Peyer's patch (tissue), 4 donors: Measurements from ENCODE around the gene NUDT1. TPM values are rescaled to one million over a fixed set of nuclear protein-coding genes. Genes with fewer than 3 reads are reported as not detected.

Source experiments
- DNase-seq, 3 donors: peaks; one replicate each; pipeline ENCODE4 v3.0.0-alpha.2; 2017 to 2019
- H3K27ac ChIP-seq, 4 donors: fragments of 200-600 bp; sonication (generic); one replicate each; pipeline ENCODE4 v1.5.1; 2016 to 2019
- H3K27me3 ChIP-seq, 2 donors: fragments of 200-600 bp; sonication (generic); one replicate each; pipeline ENCODE4 v1.5.1; 2019
- H3K36me3 ChIP-seq, 3 donors: fragments of 200-600 bp; sonication (generic); one replicate each; pipeline ENCODE4 v1.5.1; 2016 to 2019
- H3K4me1 ChIP-seq, 4 donors: fragments of 200-600 bp; sonication (generic); one replicate each; pipeline ENCODE4 v1.5.1; 2016 to 2019
- H3K4me3 ChIP-seq, 4 donors: fragments of 200-600 bp; sonication (generic); 1 replicate in 3 of 4; 2 replicates in 1 of 4; pipeline ENCODE4 v1.5.1; 2016 to 2019; ENCODE audit warnings: mild to moderate bottlenecking in 1 of 4
- H3K9me3 ChIP-seq, 4 donors: fragments of 200-600 bp; sonication (generic); one replicate each; pipeline ENCODE4 v1.5.1; 2016 to 2019; ENCODE audit warnings: mild to moderate bottlenecking in 1 of 4
- POLR2A ChIP-seq, 2 donors: fragments of 450-650 bp; IDR thresholded peaks; one replicate each; pipeline ENCODE4 v1.5.1; 2017; ENCODE audit warnings: antibody characterized with exemption in 2 of 2, mild to moderate bottlenecking in 2 of 2, moderate library complexity in 2 of 2
- total RNA-seq, 4 donors: library from RNA; depleted of rRNA; stranded (reverse); fragments of >200 nt; gene quantifications; one replicate each; pipeline ENCODE4 v1.1.0, GENCODE V29; 2016
- TF ChIP-seq, protein P1 (sequence below), 6 experiments: fragments of 450-650 bp in 4 of 6; fragments of 200-600 bp in 2 of 6; sonication (generic) in 1 of 6; IDR thresholded peaks; one replicate each; pipeline ENCODE4 v1.5.1; 2017 to 2019; ENCODE audit warnings: antibody characterized with exemption in 6 of 6, mild to moderate bottlenecking in 3 of 6, moderate library complexity in 1 of 6

Gene NUDT1
- total RNA-seq, 4 donors from 2014 or later = 3.2 to 75.1 (median 11.6) TPM

DNA sequence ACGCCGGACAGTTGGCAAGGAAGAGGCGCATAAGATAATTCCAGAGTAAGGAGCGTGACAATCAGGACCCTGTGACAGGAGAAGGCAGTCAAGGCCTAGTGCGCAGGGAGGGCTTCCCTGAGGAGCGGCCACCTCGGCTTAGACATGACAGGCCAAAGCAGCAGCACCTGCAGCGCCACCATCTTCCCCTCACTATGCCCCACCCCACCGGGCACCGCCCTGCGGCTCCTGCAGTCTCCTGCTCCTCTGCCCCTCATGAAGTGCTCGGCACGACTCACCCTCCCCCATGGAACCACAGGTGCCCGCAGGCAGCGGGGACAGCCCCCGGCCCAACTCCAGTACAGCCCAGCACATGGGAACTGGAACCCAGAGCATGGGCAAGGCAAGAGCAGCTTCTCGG lies 21.1 kb upstream of the NUDT1 start:
- TF ChIP-seq, protein P1, sequence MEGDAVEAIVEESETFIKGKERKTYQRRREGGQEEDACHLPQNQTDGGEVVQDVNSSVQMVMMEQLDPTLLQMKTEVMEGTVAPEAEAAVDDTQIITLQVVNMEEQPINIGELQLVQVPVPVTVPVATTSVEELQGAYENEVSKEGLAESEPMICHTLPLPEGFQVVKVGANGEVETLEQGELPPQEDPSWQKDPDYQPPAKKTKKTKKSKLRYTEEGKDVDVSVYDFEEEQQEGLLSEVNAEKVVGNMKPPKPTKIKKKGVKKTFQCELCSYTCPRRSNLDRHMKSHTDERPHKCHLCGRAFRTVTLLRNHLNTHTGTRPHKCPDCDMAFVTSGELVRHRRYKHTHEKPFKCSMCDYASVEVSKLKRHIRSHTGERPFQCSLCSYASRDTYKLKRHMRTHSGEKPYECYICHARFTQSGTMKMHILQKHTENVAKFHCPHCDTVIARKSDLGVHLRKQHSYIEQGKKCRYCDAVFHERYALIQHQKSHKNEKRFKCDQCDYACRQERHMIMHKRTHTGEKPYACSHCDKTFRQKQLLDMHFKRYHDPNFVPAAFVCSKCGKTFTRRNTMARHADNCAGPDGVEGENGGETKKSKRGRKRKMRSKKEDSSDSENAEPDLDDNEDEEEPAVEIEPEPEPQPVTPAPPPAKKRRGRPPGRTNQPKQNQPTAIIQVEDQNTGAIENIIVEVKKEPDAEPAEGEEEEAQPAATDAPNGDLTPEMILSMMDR (IDR thresholded peaks at IDR 0.05) = no peak
- TF ChIP-seq POLR2A (IDR thresholded peaks at IDR 0.05) = no peak
- H3K4me1 ChIP-seq = no peaks in the 10 kb centered on the region
- H3K4me3 ChIP-seq = no peak overlapping the region
- peaks cover 0 to 70% (median 0%) of the 10 kb centered on the region in 3 donors for H3K36me3 ChIP-seq
- no peak for DNase-seq
- H3K9me3 ChIP-seq = no peaks in the 10 kb centered on the region
- H3K27me3 ChIP-seq = no peaks in the 10 kb centered on the region
- no peak overlapping the region for H3K27ac ChIP-seq

GRCh38 chr7:2222516-2222915 lies 19.5 kb upstream of the NUDT1 start:
- no peak for DNase-seq
- Histone ChIP-seq H3K27ac (no peak overlapping the region), H3K4me3 (no peak overlapping the region), H3K36me3 (peaks cover 0 to 67% (median 0%) of the 10 kb centered on the region in 3 donors), H3K9me3 (no peaks in the 10 kb centered on the region), H3K4me1 (no peaks in the 10 kb centered on the region), H3K27me3 (no peaks in the 10 kb centered on the region)
- TF ChIP-seq POLR2A (IDR thresholded peaks at IDR 0.05) = no peak
- TF ChIP-seq, protein P1 (IDR thresholded peaks at IDR 0.05) = no peak

DNA sequence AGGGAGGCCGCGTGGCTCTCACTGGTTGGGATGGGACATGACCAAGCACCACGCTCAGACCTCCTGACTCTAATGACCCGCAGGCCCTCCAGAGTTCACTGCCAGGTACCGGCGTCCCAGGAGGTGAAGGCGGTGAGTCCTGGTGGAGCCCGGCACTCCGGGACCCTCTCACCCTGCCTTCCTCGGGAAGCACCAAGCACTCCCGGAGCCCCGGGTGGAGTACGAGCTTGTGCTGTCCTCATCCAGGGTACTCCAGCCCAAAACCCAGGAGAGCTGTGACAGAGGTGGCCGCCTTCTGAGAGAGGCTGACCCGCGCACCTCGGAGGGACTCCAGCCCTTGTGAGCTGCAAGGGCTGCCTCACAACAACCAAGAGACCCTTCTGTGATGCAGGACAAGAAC lies 18.7 kb upstream of the NUDT1 start:
- H3K27me3 ChIP-seq = no peaks in the 10 kb centered on the region
- no peak for TF ChIP-seq POLR2A (IDR thresholded peaks at IDR 0.05)
- TF ChIP-seq, protein P1 (IDR thresholded peaks at IDR 0.05) = no peak
- no peak overlapping the region for H3K27ac ChIP-seq
- H3K4me3 ChIP-seq = no peak overlapping the region
- no peaks in the 10 kb centered on the region for H3K9me3 ChIP-seq
- H3K4me1 ChIP-seq = no peaks in the 10 kb centered on the region
- no peak for DNase-seq
- peaks cover 0 to 59% (median 0%) of the 10 kb centered on the region in 3 donors for H3K36me3 ChIP-seq

DNA sequence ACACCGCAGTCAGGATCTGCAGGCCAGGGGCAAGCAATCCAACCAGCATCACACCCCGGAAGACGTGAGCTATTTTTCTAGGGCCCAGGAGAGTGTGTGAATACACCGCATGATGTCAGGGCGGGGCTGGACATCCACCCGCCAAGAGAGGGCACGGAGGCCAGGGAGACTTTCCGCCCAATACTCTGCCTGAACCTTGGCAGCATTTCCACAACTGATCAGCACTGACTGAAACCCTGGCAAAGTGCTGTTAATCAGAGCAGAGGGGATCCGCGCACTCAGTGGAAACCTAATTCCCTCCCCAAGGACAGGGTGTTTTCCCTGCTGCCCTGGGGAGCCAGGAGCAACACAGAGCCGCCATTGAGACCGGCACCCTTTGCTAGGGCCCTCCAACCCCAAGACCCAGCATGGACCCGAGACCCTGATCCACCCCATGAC lies 17.5 kb upstream of the NUDT1 start:
- Histone ChIP-seq H3K4me3 (no peak overlapping the region), H3K36me3 (peaks cover 0 to 57% (median 0%) of the 10 kb centered on the region in 3 donors), H3K4me1 (no peaks in the 10 kb centered on the region), H3K27ac (no peak overlapping the region), H3K9me3 (no peaks in the 10 kb centered on the region), H3K27me3 (no peaks in the 10 kb centered on the region)
- no peak for DNase-seq
- TF ChIP-seq POLR2A (IDR thresholded peaks at IDR 0.05) = no peak
- TF ChIP-seq, protein P1 (IDR thresholded peaks at IDR 0.05) = no peak

GRCh38 chr7:2224934-2225333 lies 17.1 kb upstream of the NUDT1 start:
- Histone ChIP-seq H3K36me3 (peaks cover 0 to 61% (median 0%) of the 10 kb centered on the region in 3 donors), H3K27ac (no peak overlapping the region), H3K4me3 (no peak overlapping the region), H3K4me1 (no peaks in the 10 kb centered on the region), H3K9me3 (no peaks in the 10 kb centered on the region), H3K27me3 (no peaks in the 10 kb centered on the region)
- DNase-seq = no peak
- TF ChIP-seq POLR2A (IDR thresholded peaks at IDR 0.05) = no peak
- TF ChIP-seq, protein P1 (IDR thresholded peaks at IDR 0.05) = no peak

DNA sequence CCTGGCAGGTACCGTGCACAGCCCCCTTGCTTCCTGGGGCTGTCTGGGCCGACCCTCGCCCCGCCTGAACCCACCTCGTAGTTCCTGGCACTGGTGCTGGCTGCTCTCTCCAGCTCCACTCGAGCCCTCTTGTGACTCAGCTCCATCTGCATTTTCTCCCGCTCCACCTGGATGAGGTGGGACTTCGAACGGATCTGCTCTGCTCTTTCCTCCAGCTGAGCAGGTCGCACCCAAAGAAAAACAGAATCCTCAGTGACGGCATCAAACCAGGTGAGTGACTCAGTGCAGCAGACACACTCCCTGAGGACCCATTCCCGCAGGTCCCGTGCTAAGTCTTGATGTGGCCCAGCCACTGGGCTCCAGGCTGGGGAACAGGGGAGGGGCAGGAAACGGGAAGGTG lies 16.7 kb upstream of the NUDT1 start:
- H3K9me3 ChIP-seq = no peaks in the 10 kb centered on the region
- H3K27ac ChIP-seq = no peak overlapping the region
- peaks cover 0 to 61% (median 0%) of the 10 kb centered on the region in 3 donors for H3K36me3 ChIP-seq
- peaks cover 0 to 2% (median 0%) of the 10 kb centered on the region in 4 donors for H3K4me1 ChIP-seq
- no peaks in the 10 kb centered on the region for H3K27me3 ChIP-seq
- TF ChIP-seq, protein P1 (IDR thresholded peaks at IDR 0.05) = no peak
- no peak for TF ChIP-seq POLR2A (IDR thresholded peaks at IDR 0.05)
- DNase-seq = no peak
- H3K4me3 ChIP-seq = no peak overlapping the region
